Iris pigment epithelial cell (primary cell): ENCODE measurements around the gene PTPRQ.

ENCODE experiments used
- DNase-seq: peaks from one replicate; pipeline ENCODE4 v3.0.0-alpha.2; 2011; ENCODE audit warnings: low read depth

PTPRQ gene

GRCh38 chr12:80643961-80644360 lies 199.9 kb downstream of the PTPRQ start:
- peak; percentile 61 for DNase-seq

GRCh38 chr12:80648881-80649280 lies 204.8 kb downstream of the PTPRQ start:
- peak; percentile 89 for DNase-seq

- peak; percentile 75 for DNase-seq
These were observed 211.7 kb downstream of the PTPRQ start for GRCh38 chr12:80655751-80656150.

GRCh38 chr12:80659512-80660063 lies 215.6 kb downstream of the PTPRQ start:
- DNase-seq, result no peak

GRCh38 chr12:80662586-80662985 lies 218.6 kb downstream of the PTPRQ start:
- DNase-seq, result no peak

GRCh38 chr12:80670214-80670613 lies 226.2 kb downstream of the PTPRQ start:
- no peak for DNase-seq

- peak; percentile 61 for DNase-seq
These were observed 232.1 kb downstream of the PTPRQ start for GRCh38 chr12:80676042-80676636.

GRCh38 chr12:80676856-80677255 lies 232.8 kb downstream of the PTPRQ start:
- DNase-seq, result no peak

GRCh38 chr12:80677994-80678393 lies 234.0 kb downstream of the PTPRQ start:
- no peak for DNase-seq

GRCh38 chr12:80679346-80680131 lies 235.5 kb downstream of the PTPRQ start:
- DNase-seq, result no peak

GRCh38 chr12:80681287-80681686 lies 237.3 kb downstream of the PTPRQ start:
- no peak for DNase-seq

GRCh38 chr12:80681786-80682185 lies 237.8 kb downstream of the PTPRQ start:
- no peak for DNase-seq

- no peak for DNase-seq
These were observed 240.1 kb downstream of the PTPRQ start for GRCh38 chr12:80684077-80684495.

- DNase-seq, result no peak
These were observed 246.1 kb downstream of the PTPRQ start for GRCh38 chr12:80690090-80690489.

- DNase-seq, result no peak
These were observed 246.5 kb downstream of the PTPRQ start for GRCh38 chr12:80690513-80690912.

- DNase-seq, result no peak
These were observed 248.1 kb downstream of the PTPRQ start for GRCh38 chr12:80692114-80692513.

GRCh38 chr12:80697270-80697887 lies 253.3 kb downstream of the PTPRQ start:
- DNase-seq, result no peak

GRCh38 chr12:80698256-80698655 lies 254.2 kb downstream of the PTPRQ start:
- DNase-seq, result no peak

GRCh38 chr12:80698847-80699542 lies 255.0 kb downstream of the PTPRQ start:
- DNase-seq, result no peak

- no peak for DNase-seq
These were observed 256.3 kb downstream of the PTPRQ start for GRCh38 chr12:80700327-80700726.

GRCh38 chr12:80701388-80701787 lies 257.4 kb downstream of the PTPRQ start:
- no peak for DNase-seq
